ENCODE measurements around the gene CSTPP1. TPM values are rescaled to one million over a fixed set of nuclear protein-coding genes. Genes with fewer than 3 reads are reported as not detected.

The CSTPP1 gene, protein sequence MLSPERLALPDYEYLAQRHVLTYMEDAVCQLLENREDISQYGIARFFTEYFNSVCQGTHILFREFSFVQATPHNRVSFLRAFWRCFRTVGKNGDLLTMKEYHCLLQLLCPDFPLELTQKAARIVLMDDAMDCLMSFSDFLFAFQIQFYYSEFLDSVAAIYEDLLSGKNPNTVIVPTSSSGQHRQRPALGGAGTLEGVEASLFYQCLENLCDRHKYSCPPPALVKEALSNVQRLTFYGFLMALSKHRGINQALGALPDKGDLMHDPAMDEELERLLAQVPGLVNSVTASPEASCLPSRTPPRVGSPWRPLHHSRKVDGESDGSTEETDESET
- total RNA-seq (2012; rRNA removed) (21.1 and 22.0 TPM in 2 replicates), polyA plus RNA-seq (2012; rRNA removed) (35.7 and 36.6 TPM in 2 replicates), Bru-seq, nascent RNA (percentile 69 among the genes with signal in this experiment), BruChase-seq, experiment 1, labeled RNA remaining after a 6-hour chase (percentile 79 among the genes with signal in this experiment), BruChase-seq, experiment 2, labeled RNA remaining after a 2-hour chase (percentile 72 among the genes with signal in this experiment)
- 40.1 and 40.4 TPM in 2 replicates for polyA plus RNA-seq (2012; cell fraction: cytosol; rRNA removed)
- polyA plus RNA-seq (2012; cell fraction: nucleus; rRNA removed; ENCODE audit: low replicate concordance), result 25.2 and 32.4 TPM in 2 replicates
- long read RNA-seq, transcript C11orf49-223 (1 exons, 2,141 nt), result minor isoform, 7 of 41 reads
- long read RNA-seq, transcript C11orf49-201 (9 exons, 1,645 nt), result major isoform, 17 of 41 reads
- long read RNA-seq, partial matches to known transcripts, result 1 of 41 reads
- long read RNA-seq, other reads (novel, unspliced or antisense), result 5 of 41 reads

DNA sequence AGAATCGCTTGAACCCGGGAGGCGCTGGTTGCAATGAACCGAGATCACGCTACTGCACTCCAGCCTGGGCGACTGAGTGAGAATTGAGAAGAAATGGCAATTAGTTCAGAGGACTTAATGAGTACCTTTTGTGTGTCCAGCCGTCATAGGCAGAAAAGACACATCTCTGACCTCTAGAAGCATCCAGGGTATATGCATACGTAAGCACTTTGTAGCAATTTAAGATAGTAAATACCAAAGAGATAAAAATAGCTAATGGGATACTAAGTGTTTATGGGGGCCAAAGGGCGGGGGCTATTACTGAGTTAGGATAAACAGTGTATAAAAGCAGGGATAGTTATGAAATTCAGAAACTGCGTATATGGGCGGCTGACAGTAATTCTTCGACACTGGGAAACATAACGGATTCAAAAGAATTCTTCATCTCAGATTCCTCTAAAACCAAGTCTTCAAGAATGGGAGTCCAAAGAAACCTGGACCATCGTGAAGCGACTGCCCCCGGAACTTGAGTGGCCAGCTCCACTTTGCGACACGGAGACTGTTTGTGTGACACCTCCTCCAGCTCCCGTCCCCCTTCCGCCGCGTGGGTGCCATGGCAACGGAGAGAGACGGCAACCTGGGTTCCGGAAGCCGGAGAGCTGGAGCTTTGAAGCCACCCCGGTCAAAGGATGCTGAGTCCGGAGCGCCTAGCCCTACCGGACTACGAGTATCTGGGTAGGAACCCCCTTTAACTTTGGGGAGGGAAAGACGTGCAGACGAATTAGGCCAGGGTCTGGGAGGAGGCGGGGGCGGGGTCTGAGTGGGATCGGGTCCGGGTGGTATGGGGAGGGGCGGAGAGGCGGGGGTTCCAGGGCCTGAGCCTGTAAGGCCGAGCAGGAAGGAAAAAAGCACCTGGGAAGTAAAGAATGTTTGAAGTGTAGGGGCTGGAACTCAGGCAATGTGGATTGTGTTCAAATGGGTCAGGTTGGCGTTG is at the start of gene CSTPP1:
Gene CSTPP1, plus strand, starts transcription at position 624 of the 973 bp plus-strand sequence. Its CDS starts 45 bp downstream, at position 669.
- Histone ChIP-seq H4K91ac (ENCODE audit: insufficient read depth, low read depth, low read length) (0 out of 2 replicates have a peak within 1 kb of the TSS, but pooled peaks have one; percentile 15), H3K79me1 (ENCODE audit: low read depth in 1 of 2, low read length in 2 of 2) (peaks cover 12 to 19% of the 10 kb centered on the region in 2 experiments), H3K4me2 (ENCODE audit: low read depth, low read length) (peak within 1 kb of the TSS; percentile 81), H3K9me3 (ENCODE audit: control insufficient read depth, insufficient read depth, low read length) (no peaks in the 10 kb centered on the region), H2AK5ac (ENCODE audit: low read depth, low read length) (no peak within 1 kb of the TSS), H3K27ac (ENCODE audit: insufficient read depth, low read length) (peak within 1 kb of the TSS; percentile 69), H3K4ac (ENCODE audit: low read depth, low read length) (peak within 1 kb of the TSS; percentile 44; the same call in 1 of the 2 replicates), H3K9me1 (ENCODE audit: insufficient read depth, low read length) (no peaks in the 10 kb centered on the region), H2BK20ac (ENCODE audit: low read depth, low read length) (no peak within 1 kb of the TSS), H3K23ac (ENCODE audit: low read depth, low read length) (peak within 1 kb of the TSS; percentile 36; the same call in 1 of the 2 replicates), H3K4me3 (ENCODE audit: insufficient read depth, low read depth, low read length) (peak within 1 kb of the TSS; percentile 72), H3K9ac (ENCODE audit: low read depth, low read length) (peak within 1 kb of the TSS; percentile 80), H3K4me1 (ENCODE audit: control insufficient read depth, insufficient read depth, low read length) (no peaks in the 10 kb centered on the region; the same call in 1 of the 2 replicates), H2AFZ (replicated peaks; ENCODE audit: low read length, poor library complexity) (peak within 1 kb of the TSS; percentile 90), H3K36me3 (ENCODE audit: control insufficient read depth, insufficient read depth, low read length) (no peaks in the 10 kb centered on the region; the same call in 1 of the 2 replicates), H2BK120ac (ENCODE audit: low read depth, low read length) (no peak within 1 kb of the TSS), H4K5ac (ENCODE audit: low read depth, low read length) (peak within 1 kb of the TSS; percentile 71; the same call in 1 of the 2 replicates), H3K18ac (ENCODE audit: low read depth, low read length) (0 out of 2 replicates have a peak within 1 kb of the TSS, but pooled peaks have one; percentile 10), H4K20me1 (ENCODE audit: insufficient read depth, low read length) (no peaks in the 10 kb centered on the region), H2AK9ac (replicated peaks; ENCODE audit: low read depth, low read length, poor library complexity) (peak within 1 kb of the TSS; percentile 58), H3K14ac (replicated peaks; ENCODE audit: low read depth, low read length) (peak within 1 kb of the TSS; percentile 51; the same call in 1 of the 2 replicates), H2BK5ac (ENCODE audit: low read depth, low read length, poor library complexity, severe bottlenecking) (peak within 1 kb of the TSS; percentile 44), H3K56ac (ENCODE audit: extremely low read depth, insufficient read depth, low read length) (peak within 1 kb of the TSS; percentile 65), H2BK15ac (ENCODE audit: low read depth, low read length) (no peak within 1 kb of the TSS; the same call in 2 of the 3 replicates), H3K27me3 (ENCODE audit: control insufficient read depth, insufficient read depth, low read length) (no peaks in the 10 kb centered on the region), H4K8ac (ENCODE audit: low read depth in 2 of 2, low read length in 2 of 2) (peak within 1 kb of the TSS; percentile 72 to 94)
- ATAC-seq (ENCODE audit: low read depth) (peak; percentile 100), DNase-seq (peak; percentile 92)
- in situ Hi-C loops (cut with MboI; ENCODE audit: low sequenced_read_pairs) (no loop called here), intact Hi-C loops (cut with micrococcal nuclease) (loop anchor here (5.0 kb wide), 1 partner anchor 66 kb away; no protein-coding TSS in a partner anchor), dilution Hi-C loops (cut with HindIII; ENCODE audit: low sequenced_read_pairs, unreplicated experiment) (no loop called here)
- ChIA-PET POLR2A (ENCODE audit: unreplicated experiment) (no interaction called here), CTCF (interaction anchor here (0.6 to 0.7 kb wide), 2 partner anchors 12 to 16 kb away, joined by 3 read pairs; no protein-coding TSS in a partner anchor)
- BruUV-seq (replicated peaks), result no TSS peak
- TF ChIP-seq MXI1 (IDR thresholded peaks at IDR 0.05; ENCODE audit: borderline replicate concordance, low read depth, low read length) (peak; percentile 58; the same call in 1 of the 2 replicates), MAFK (IDR thresholded peaks at IDR 0.05; ENCODE audit: low read depth, low read length) (peak; percentile 90), MAZ (IDR thresholded peaks at IDR 0.05; ENCODE audit: borderline replicate concordance, low read depth, low read length) (peak; percentile 87; the same call in 1 of the 2 replicates), RAD21 (IDR thresholded peaks at IDR 0.05; ENCODE audit: low read length) (peak; percentile 35; the same call in 1 of the 2 replicates), SMC3 (IDR thresholded peaks at IDR 0.05; ENCODE audit: low read depth, low read length) (peak; percentile 30), CHD1 (IDR thresholded peaks at IDR 0.05; ENCODE audit: low read depth, low read length) (0 out of 2 replicates have a peak, but pooled peaks have one; percentile 60), BHLHE40 (IDR thresholded peaks at IDR 0.05; ENCODE audit: low read depth, low read length) (no peak), CEBPB (IDR thresholded peaks at IDR 0.05; ENCODE audit: low read depth, low read length) (no peak)
- TF ChIP-seq, protein P1, sequence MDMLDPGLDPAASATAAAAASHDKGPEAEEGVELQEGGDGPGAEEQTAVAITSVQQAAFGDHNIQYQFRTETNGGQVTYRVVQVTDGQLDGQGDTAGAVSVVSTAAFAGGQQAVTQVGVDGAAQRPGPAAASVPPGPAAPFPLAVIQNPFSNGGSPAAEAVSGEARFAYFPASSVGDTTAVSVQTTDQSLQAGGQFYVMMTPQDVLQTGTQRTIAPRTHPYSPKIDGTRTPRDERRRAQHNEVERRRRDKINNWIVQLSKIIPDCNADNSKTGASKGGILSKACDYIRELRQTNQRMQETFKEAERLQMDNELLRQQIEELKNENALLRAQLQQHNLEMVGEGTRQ (IDR thresholded peaks at IDR 0.05; ENCODE audit: low read depth, low read length), result no peak
- WGBS, 2 experiments (ENCODE audit: extremely low coverage in 2 of 2, insufficient read length in 1 of 2), result 0% methylated on average over 9 of the region's 41 CpGs; no CpG with 5 or more reads in 1 of the 2 experiments
